Measurements from ENCODE around the gene BCAN. TPM values are rescaled to one million over a fixed set of nuclear protein-coding genes. Genes with fewer than 3 reads are reported as not detected.

BCAN gene
- total and polyA plus RNA-seq, 2 of the 4 experiments (the other 2 are of a cell fraction): 0.07 TPM; not detected in 1

DNA sequence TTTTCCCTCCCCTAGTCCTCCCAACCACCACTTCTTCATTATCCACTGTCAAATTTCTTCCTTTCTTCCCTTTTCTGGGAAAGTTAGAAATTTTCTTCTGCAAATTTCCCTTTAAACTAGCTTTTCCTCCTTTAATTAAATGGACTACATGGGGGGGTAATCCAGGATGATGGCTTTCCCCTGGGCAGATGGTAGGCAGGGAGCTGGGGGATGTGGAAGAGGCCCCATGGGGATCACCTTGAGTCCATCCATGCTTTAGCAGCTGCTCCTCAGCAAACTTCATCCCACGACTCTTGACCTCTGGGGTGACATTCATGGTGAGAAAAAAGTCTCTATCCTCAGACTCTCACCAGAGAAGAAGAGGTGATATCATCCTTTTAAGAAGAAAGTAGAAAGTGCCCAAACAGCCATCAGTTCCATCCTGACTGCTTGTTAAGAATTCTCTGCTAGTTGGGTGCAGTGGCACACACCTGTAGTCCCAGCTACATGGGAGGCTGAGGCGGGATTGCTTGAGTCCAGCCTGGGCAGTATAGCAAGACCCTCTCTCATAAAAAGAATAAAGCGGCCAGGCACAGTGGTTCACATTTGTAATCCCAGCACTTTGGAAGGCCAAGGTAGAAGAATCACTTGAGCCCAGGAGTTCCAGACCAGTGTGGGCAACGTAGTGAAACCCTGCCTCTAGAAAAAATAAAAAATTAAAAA lies 43.0 kb upstream of the BCAN start:
- H2BK20ac ChIP-seq (ENCODE audit: low read depth, low read length): no peak overlapping the region
- H2BK120ac ChIP-seq (ENCODE audit: low read depth, low read length): no peak overlapping the region
- no peak overlapping the region for H2BK5ac ChIP-seq (ENCODE audit: low read depth, low read length, poor library complexity, severe bottlenecking)
- H3K23ac ChIP-seq (ENCODE audit: low read depth, low read length): no peak overlapping the region
- no peak overlapping the region for H2BK15ac ChIP-seq (ENCODE audit: low read depth, low read length)
- no peak overlapping the region for H4K8ac ChIP-seq (ENCODE audit: low read depth in 2 of 2, low read length in 2 of 2)
- ChIA-PET POLR2A (ENCODE audit: unreplicated experiment) (no interaction called here), CTCF (no interaction called here)
- H4K20me1 ChIP-seq (ENCODE audit: insufficient read depth, low read length): no peaks in the 10 kb centered on the region
- H2AK5ac ChIP-seq (ENCODE audit: low read depth, low read length): no peak overlapping the region
- TF ChIP-seq MXI1 (IDR thresholded peaks at IDR 0.05; ENCODE audit: borderline replicate concordance, low read depth, low read length): no peak
- no peak for TF ChIP-seq BHLHE40 (IDR thresholded peaks at IDR 0.05; ENCODE audit: low read depth, low read length)
- no peak for TF ChIP-seq CEBPB (IDR thresholded peaks at IDR 0.05; ENCODE audit: low read depth, low read length)
- TF ChIP-seq SMC3 (IDR thresholded peaks at IDR 0.05; ENCODE audit: low read depth, low read length): no peak
- no peak for TF ChIP-seq CHD1 (IDR thresholded peaks at IDR 0.05; ENCODE audit: low read depth, low read length)
- no peak for TF ChIP-seq RCOR1 (IDR thresholded peaks at IDR 0.05; ENCODE audit: insufficient replicate concordance, low read length)
- TF ChIP-seq POLR2A (IDR thresholded peaks at IDR 0.05; ENCODE audit: low read depth, low read length): no peak
- no peak for TF ChIP-seq MAFK (IDR thresholded peaks at IDR 0.05; ENCODE audit: low read depth, low read length)
- TF ChIP-seq, protein P1, sequence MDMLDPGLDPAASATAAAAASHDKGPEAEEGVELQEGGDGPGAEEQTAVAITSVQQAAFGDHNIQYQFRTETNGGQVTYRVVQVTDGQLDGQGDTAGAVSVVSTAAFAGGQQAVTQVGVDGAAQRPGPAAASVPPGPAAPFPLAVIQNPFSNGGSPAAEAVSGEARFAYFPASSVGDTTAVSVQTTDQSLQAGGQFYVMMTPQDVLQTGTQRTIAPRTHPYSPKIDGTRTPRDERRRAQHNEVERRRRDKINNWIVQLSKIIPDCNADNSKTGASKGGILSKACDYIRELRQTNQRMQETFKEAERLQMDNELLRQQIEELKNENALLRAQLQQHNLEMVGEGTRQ (IDR thresholded peaks at IDR 0.05; ENCODE audit: low read depth, low read length): no peak
- TF ChIP-seq FOS (IDR thresholded peaks at IDR 0.05; ENCODE audit: low read depth, low read length): no peak
- no peak for TF ChIP-seq RFX5 (IDR thresholded peaks at IDR 0.05; ENCODE audit: low read depth, low read length)
- TF ChIP-seq, protein P2, sequence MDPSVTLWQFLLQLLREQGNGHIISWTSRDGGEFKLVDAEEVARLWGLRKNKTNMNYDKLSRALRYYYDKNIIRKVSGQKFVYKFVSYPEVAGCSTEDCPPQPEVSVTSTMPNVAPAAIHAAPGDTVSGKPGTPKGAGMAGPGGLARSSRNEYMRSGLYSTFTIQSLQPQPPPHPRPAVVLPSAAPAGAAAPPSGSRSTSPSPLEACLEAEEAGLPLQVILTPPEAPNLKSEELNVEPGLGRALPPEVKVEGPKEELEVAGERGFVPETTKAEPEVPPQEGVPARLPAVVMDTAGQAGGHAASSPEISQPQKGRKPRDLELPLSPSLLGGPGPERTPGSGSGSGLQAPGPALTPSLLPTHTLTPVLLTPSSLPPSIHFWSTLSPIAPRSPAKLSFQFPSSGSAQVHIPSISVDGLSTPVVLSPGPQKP (IDR thresholded peaks at IDR 0.05; ENCODE audit: borderline replicate concordance, low read depth, low read length): no peak
- TF ChIP-seq, protein P3, sequence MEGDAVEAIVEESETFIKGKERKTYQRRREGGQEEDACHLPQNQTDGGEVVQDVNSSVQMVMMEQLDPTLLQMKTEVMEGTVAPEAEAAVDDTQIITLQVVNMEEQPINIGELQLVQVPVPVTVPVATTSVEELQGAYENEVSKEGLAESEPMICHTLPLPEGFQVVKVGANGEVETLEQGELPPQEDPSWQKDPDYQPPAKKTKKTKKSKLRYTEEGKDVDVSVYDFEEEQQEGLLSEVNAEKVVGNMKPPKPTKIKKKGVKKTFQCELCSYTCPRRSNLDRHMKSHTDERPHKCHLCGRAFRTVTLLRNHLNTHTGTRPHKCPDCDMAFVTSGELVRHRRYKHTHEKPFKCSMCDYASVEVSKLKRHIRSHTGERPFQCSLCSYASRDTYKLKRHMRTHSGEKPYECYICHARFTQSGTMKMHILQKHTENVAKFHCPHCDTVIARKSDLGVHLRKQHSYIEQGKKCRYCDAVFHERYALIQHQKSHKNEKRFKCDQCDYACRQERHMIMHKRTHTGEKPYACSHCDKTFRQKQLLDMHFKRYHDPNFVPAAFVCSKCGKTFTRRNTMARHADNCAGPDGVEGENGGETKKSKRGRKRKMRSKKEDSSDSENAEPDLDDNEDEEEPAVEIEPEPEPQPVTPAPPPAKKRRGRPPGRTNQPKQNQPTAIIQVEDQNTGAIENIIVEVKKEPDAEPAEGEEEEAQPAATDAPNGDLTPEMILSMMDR (conservative IDR thresholded peaks at IDR 0.05; ENCODE audit: low read depth, low read length): no peak
- TF ChIP-seq MAZ (IDR thresholded peaks at IDR 0.05; ENCODE audit: borderline replicate concordance, low read depth, low read length): no peak
- no peak for TF ChIP-seq RAD21 (IDR thresholded peaks at IDR 0.05; ENCODE audit: low read length)
- no peak for TF ChIP-seq NFE2L2 (IDR thresholded peaks at IDR 0.05; ENCODE audit: low read depth, low read length)
- H3K4ac ChIP-seq (ENCODE audit: low read depth, low read length): no peak overlapping the region
- H4K91ac ChIP-seq (ENCODE audit: insufficient read depth, low read depth, low read length): no peak overlapping the region
- H4K5ac ChIP-seq (ENCODE audit: low read depth, low read length): no peak overlapping the region
- no peak overlapping the region for H3K18ac ChIP-seq (ENCODE audit: low read depth, low read length)
- H3K4me2 ChIP-seq (ENCODE audit: low read depth, low read length): no peak overlapping the region
- DNase-seq: no peak
- in situ Hi-C loops (cut with MboI; ENCODE audit: low sequenced_read_pairs): no loop called here
- no peak overlapping the region for H3K14ac ChIP-seq (replicated peaks; ENCODE audit: low read depth, low read length)
- no CpG with 5 or more reads among the region's 4 CpGs for WGBS, 2 experiments (ENCODE audit: extremely low coverage in 2 of 2, insufficient read length in 1 of 2)
- peaks cover 14% of the 10 kb centered on the region for H3K9me1 ChIP-seq (ENCODE audit: insufficient read depth, low read length)
- no peaks in the 10 kb centered on the region for H3K9me3 ChIP-seq (ENCODE audit: control insufficient read depth, insufficient read depth, low read length)
- H3K4me1 ChIP-seq (ENCODE audit: control insufficient read depth, insufficient read depth, low read length): 0 out of 2 replicates have a peak, but pooled peaks cover 4% of the 10 kb centered on the region
- no TSS peak for BruUV-seq (replicated peaks)
- H3K9ac ChIP-seq (ENCODE audit: low read depth, low read length): no peak overlapping the region
- H3K27ac ChIP-seq (ENCODE audit: insufficient read depth, low read length): no peak overlapping the region
- H3K79me1 ChIP-seq (ENCODE audit: low read depth in 1 of 2, low read length in 2 of 2): peaks cover 16 to 57% of the 10 kb centered on the region in 2 experiments
- peaks cover 33% of the 10 kb centered on the region for H3K36me3 ChIP-seq (ENCODE audit: control insufficient read depth, insufficient read depth, low read length)
- H3K4me3 ChIP-seq (ENCODE audit: insufficient read depth, low read depth, low read length): no peak overlapping the region
- intact Hi-C loops (cut with micrococcal nuclease): no loop called here
- no peak overlapping the region for H2AFZ ChIP-seq (replicated peaks; ENCODE audit: low read length, poor library complexity)
- dilution Hi-C loops (cut with HindIII; ENCODE audit: low sequenced_read_pairs, unreplicated experiment): no loop called here
- H2AK9ac ChIP-seq (replicated peaks; ENCODE audit: low read depth, low read length, poor library complexity): no peak overlapping the region
- no peak for ATAC-seq (ENCODE audit: low read depth)
- no peaks in the 10 kb centered on the region for H3K27me3 ChIP-seq (ENCODE audit: control insufficient read depth, insufficient read depth, low read length)
- no peak overlapping the region for H3K56ac ChIP-seq (ENCODE audit: extremely low read depth, insufficient read depth, low read length)

Measured in IMR-90 (cell line).